ENCODE measurements around the gene MROH2A.
"Not testable (repeated sequence)": the region's sequence is repeated elsewhere in the genome, so short reads cannot be mapped to it uniquely, and the experiment has no call there.

MROH2A gene

DNA sequence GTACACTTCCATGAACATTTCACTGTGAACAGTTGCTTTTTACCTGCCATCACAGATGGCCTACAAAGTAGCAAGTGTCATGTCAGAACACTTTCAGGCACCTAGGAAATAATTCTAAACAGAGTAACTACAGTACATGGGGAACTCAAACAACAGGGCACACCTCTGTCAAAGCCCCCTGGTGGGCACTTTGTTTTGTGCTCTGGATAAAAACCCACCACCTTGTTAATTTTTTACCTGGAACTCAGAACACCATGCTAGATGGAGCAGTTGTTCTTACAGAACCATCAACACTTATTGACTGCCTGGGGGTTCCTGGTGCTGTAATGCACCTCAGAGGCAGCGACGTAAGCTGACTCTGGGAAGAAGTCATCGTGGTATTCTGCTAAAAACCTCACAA lies 87.7 kb downstream of the MROH2A start:
- DNase-seq: no peak

DNA sequence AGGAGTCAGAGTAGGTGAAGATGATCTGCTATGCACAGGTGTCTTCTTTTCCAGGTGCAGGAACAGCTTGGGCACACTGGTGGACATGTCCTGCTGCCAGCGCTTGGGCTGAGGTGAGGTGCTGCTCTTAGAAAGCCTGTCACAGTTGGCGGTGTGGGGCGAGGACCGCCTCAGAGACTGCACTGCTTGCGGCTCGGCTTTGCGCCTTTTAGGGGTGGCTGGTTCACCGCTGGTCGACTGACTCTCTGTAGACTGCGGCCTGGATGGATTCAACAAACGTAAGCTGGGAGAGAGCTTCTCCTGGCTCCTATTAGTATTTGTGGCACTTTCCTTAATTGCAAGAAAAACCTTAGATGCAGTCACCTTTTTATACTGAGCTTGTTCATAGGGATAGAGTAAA lies 88.3 kb downstream of the MROH2A start:
- DNase-seq: no peak

DNA sequence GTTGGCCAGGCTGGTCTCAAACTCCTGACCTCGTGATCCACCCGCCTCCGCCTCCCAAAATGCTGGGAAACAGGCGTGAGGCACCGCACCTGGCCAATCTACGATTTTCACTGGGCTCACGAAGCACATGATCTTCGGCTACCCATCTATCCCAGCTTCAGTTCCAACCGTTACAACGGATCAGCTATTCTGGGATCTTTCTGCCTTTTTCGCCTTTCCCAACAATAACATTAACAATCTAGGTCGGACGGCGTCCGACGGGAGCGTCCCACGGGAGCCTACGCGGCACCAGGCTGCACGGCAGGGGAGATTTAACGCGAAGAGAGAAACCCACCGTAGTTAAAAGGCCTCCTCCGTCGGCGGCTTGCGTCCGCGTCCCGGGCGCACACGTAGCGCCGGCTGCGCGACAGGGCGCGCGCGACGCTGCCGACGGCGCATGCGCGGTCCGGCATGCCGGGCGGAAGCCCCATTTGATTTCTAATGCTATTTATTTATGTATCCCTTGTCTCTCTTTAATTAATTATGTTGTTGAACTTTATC lies 89.9 kb downstream of the MROH2A start, which contains the start of gene MSL3B:
TSS of gene MSL3B (minus strand) at position 394 of the 540 bp plus-strand sequence.
- DNase-seq: peak; percentile 13 to 53

DNA sequence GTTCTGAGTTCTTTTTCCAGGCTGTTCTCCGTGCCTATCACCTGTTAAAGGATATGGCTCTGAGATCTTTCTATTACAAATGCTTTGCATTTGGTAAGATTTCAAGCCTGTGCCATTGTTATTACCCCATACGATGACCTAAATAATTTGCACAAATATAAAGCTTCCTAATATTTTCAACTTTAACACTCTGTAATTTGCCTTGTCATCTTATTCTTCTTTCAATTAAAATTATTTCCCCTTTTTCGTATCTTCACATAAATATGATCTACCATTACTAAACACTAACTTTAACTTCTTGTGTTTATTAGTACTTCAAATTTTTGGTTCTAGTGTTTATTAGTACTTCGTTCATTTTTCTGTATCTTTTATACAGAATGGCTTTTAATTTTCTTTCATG lies 93.3 kb downstream of the MROH2A start:
- DNase-seq: no peak

GRCh38 chr2:233872125-233872524 lies 94.0 kb downstream of the MROH2A start:
- not testable (repeated sequence) for DNase-seq

DNA sequence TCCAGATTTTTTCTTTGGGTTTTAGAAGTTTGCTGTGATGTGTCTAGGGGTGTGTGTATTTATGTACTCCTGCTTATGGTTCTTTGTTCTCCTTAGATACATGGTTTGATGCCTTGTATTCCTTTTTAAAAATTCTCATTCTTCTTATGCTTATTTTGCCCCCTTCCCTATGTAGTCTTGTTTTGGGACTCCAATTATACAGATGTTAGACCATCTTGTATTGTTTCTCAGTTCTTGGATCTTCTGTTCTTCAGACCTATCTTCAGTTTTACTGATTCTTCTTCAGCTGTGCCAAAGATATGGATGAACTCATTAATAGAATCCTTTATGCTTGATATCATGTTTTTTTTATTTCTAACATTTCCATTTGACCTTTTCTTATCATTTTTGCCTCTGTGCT lies 104.2 kb downstream of the MROH2A start:
- DNase-seq: no peak

Data from SW 1271 (cell line).